Measurements from ENCODE around the gene ACSL4.

GRCh38 chrX:109660435-109661143, 72.5 kb downstream of the ACSL4 start:
- TF ChIP-seq, protein P1, sequence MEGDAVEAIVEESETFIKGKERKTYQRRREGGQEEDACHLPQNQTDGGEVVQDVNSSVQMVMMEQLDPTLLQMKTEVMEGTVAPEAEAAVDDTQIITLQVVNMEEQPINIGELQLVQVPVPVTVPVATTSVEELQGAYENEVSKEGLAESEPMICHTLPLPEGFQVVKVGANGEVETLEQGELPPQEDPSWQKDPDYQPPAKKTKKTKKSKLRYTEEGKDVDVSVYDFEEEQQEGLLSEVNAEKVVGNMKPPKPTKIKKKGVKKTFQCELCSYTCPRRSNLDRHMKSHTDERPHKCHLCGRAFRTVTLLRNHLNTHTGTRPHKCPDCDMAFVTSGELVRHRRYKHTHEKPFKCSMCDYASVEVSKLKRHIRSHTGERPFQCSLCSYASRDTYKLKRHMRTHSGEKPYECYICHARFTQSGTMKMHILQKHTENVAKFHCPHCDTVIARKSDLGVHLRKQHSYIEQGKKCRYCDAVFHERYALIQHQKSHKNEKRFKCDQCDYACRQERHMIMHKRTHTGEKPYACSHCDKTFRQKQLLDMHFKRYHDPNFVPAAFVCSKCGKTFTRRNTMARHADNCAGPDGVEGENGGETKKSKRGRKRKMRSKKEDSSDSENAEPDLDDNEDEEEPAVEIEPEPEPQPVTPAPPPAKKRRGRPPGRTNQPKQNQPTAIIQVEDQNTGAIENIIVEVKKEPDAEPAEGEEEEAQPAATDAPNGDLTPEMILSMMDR (IDR thresholded peaks at IDR 0.05 in 8 of 11, conservative IDR thresholded peaks at IDR 0.05 in 3 of 11) = no peak
- TF ChIP-seq POLR2AphosphoS5 (IDR thresholded peaks at IDR 0.05) = no peak
